ENCODE measurements around the gene SELPLG.

Gene SELPLG

GRCh38 chr12:108665608-108666202, 32.0 kb upstream of the SELPLG start:
- TF ChIP-seq GATA3 (IDR thresholded peaks at IDR 0.05; ENCODE audit: low read depth, low read length) = no peak
- TF ChIP-seq GATA2 (IDR thresholded peaks at IDR 0.05; ENCODE audit: low read depth, low read length) = no peak

DNA sequence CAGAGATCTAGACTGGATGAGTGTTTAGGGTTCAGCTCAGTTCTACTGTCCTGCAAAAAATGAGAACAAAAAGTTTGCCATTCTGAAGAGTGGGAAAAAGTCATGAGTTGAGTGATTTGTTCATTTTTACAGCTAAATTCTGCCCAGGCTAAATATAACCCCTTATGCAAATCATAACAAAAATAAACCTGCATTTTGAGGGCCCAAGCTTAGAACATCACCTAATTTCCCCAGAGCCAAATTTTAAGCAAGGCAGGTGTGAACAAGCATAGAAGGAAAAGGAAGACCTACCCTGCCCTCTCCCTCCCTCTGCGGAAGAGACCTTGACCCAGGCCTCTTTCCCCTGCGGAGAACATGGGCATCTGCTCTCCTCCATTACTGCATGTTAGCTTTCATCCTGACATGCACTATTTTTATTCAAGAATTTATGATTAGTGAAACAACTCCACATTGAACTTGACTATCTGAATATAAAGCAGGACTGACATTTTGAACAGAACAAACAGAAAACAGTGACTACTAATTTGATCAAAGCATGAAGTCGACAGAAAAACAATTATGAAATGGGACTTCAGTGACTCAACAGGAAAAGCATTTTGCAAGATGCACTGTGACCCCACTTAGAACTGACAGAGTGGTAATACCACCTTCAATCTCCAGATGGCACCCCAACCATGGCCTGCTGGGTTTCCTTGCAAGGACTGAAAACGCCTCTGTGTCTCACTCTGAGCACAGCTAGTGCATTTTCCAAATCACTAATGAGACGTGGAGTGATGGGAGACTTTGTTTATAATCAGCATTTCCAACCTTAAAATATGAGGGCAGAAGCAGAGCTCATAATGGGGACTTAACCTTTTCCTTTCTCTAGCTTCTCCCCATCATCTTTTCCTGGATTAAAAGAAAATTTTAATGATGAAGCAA, 30.9 kb upstream of the SELPLG start:
- TF ChIP-seq GATA3 (IDR thresholded peaks at IDR 0.05; ENCODE audit: low read depth, low read length) = no peak
- TF ChIP-seq GATA2 (IDR thresholded peaks at IDR 0.05; ENCODE audit: low read depth, low read length) = no peak

DNA sequence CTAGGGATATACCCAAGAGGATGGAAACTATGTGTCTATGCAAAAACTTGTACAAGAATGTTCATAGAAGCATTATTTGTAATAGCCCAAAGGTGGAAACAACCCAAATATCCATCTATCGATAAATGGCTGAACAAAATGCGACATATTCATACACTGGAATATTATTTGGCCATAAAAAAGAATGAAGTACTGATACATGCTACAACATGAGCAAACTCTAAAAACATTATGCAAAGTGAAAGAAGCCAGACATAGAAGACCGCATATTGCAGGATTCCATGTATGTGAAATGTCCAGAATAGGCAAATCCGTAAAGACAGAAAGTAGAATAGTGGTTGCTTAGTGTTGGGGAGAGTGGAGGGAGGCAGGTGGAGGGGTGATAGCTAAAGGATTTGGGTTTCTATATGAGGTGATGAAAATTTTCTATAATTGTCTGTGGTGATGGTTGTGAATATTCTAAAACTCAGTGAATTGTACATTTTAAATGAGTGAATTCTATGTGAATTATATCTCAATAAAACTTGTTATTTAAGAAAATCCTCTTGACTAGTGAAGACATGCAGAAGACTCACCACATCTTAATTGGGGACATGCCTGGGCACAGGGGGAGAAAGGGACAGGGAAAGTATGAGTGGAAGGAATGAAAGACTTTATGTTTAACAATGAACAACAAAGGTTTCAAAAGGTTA, 29.8 kb upstream of the SELPLG start:
- TF ChIP-seq GATA3 (IDR thresholded peaks at IDR 0.05; ENCODE audit: low read depth, low read length) (no peak), GATA2 (IDR thresholded peaks at IDR 0.05; ENCODE audit: low read depth, low read length) (no peak)

DNA sequence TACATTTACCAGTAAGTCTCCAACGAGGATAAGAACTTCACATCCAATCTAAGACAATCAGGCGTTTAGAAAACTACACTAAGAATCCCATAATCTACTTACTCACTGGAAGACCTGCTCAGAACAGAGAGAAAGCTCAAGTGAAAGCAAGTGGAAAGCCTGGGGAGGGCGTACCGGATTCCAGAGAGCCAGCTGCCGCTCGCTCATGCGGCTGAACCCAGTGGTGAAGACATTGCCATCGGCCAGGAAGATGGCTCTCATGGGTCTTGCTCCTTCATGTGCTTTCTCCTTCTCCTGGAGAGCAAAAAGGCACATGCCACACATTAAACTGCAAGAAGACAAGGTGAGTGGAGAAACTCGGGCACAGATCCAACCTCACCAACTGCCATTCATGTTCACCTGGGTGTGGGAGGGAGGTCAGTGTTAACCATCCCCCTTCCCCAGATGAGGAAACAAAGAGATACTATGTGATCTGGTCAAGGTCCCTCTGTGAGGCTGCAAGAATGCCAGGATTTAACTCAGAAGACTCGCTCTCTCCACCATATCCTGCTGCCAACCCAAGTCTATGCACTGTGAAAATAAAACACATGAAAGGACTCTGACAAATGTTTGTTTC, 23.5 kb upstream of the SELPLG start:
- no peak for TF ChIP-seq GATA3 (IDR thresholded peaks at IDR 0.05; ENCODE audit: low read depth, low read length)
- TF ChIP-seq GATA2 (IDR thresholded peaks at IDR 0.05; ENCODE audit: low read depth, low read length) = no peak

GRCh38 chr12:108653922-108654321, 20.2 kb upstream of the SELPLG start:
- TF ChIP-seq GATA2 (IDR thresholded peaks at IDR 0.05; ENCODE audit: low read depth, low read length) (no peak), GATA3 (IDR thresholded peaks at IDR 0.05; ENCODE audit: low read depth, low read length) (no peak)

DNA sequence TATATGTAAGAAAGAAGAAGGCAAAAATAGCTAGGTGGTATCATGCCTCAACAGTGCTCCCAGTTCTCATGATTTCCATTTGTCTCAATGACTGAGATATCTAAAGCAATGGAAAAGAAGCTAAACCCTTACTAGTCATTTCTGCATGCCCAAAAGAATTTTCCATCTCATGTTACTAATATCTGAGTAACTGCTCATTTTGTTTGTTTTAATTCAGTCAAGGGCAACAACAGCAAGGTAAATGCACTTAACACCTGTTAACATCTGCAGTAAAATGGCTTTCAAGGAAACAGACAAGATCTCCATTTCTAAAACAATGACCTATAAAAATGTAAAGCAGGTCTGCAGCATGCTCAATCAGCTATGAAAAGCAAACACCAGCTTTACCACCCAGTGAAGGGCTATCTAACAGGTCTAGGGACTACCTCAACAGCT, 19.4 kb upstream of the SELPLG start:
- TF ChIP-seq GATA2 (IDR thresholded peaks at IDR 0.05; ENCODE audit: low read depth, low read length) (no peak), GATA3 (IDR thresholded peaks at IDR 0.05; ENCODE audit: low read depth, low read length) (no peak)

GRCh38 chr12:108650083-108650482, 16.4 kb upstream of the SELPLG start:
- TF ChIP-seq GATA3 (IDR thresholded peaks at IDR 0.05; ENCODE audit: low read depth, low read length) (no peak), GATA2 (IDR thresholded peaks at IDR 0.05; ENCODE audit: low read depth, low read length) (no peak)

DNA sequence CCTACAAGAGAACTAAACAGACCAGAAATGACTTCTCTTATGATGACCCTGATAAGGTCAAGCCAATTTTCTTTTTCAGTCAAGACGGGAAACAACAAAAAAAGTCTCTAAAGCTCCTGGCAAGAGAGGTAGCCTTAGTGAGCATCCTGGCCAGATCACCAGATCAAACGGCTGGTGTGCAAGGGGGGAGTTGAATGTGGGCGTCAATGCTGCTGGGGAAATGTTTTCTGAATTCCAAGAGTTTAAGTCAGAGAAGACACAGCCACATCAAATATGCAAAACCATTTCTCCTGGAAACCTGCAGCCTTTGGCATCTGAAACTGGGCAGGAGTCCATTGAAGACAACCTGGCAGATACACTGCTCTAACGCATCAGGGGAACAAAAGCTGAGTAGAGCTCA, 16.0 kb upstream of the SELPLG start:
- TF ChIP-seq GATA3 (IDR thresholded peaks at IDR 0.05; ENCODE audit: low read depth, low read length) = no peak
- TF ChIP-seq GATA2 (IDR thresholded peaks at IDR 0.05; ENCODE audit: low read depth, low read length) = no peak

DNA sequence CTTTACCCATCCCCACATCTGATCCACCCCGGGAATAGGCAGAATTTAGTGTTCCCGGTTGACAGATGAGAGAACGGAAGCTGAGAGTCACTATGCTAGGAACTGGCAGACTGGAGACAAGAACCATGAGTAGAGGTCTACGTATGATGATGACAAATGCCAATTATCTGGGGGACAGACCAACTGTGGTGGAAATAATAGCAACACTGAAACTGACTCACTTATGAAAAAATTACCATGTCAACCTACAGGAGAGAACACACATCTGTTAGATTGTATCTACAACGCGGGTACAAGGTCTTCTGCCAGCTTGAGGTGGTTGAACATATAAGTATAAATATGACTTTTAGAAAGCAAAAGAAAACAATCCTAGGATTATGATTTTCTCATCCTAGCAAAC, 15.4 kb upstream of the SELPLG start:
- no peak for TF ChIP-seq GATA2 (IDR thresholded peaks at IDR 0.05; ENCODE audit: low read depth, low read length)
- TF ChIP-seq GATA3 (IDR thresholded peaks at IDR 0.05; ENCODE audit: low read depth, low read length) = no peak

DNA sequence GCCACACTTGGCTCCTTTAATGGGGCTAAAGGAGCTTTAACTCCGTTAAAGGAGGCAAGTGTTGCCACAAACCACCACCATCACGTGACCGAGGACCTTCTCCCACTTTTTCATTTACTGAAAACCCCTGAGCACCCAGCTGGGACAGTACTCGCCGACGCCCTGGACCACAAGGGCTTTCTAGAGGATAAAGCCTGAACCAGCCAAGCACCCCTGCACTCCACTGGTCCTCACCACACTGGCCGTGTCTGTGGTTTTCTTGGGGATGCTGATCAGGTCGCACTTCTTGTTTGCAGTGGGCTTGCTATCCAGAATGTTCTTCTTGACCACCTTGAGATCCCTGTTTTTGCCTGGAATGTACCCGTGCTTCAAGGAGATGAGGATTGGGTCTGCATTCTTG, 14.7 kb upstream of the SELPLG start:
- TF ChIP-seq GATA2 (IDR thresholded peaks at IDR 0.05; ENCODE audit: low read depth, low read length) (no peak), GATA3 (IDR thresholded peaks at IDR 0.05; ENCODE audit: low read depth, low read length) (no peak)

GRCh38 chr12:108647585-108648287, 14.0 kb upstream of the SELPLG start:
- TF ChIP-seq GATA3 (IDR thresholded peaks at IDR 0.05; ENCODE audit: low read depth, low read length) = no peak
- TF ChIP-seq GATA2 (IDR thresholded peaks at IDR 0.05; ENCODE audit: low read depth, low read length) = no peak

- TF ChIP-seq GATA2 (IDR thresholded peaks at IDR 0.05; ENCODE audit: low read depth, low read length) (no peak), GATA3 (IDR thresholded peaks at IDR 0.05; ENCODE audit: low read depth, low read length) (no peak)
These were observed 13.2 kb upstream of the SELPLG start for GRCh38 chr12:108646600-108647579.

Measured in SH-SY5Y (cell line).